Loucy (cell line): ENCODE measurements around the gene SYNE2.

Experiments
- CTCF ChIP-seq: fragments of 200-600 bp; sonication (generic); conservative IDR thresholded peaks from 2 replicates; pipeline ENCODE4 v1.5.1; 2014; ENCODE audit warnings: mild to moderate bottlenecking, antibody characterized with exemption, low read length
- EZH2phosphoT487 ChIP-seq: fragments of 200-600 bp; IDR thresholded peaks from 2 replicates; pipeline ENCODE4 v1.6.1; 2018; ENCODE audit warnings: antibody characterized with exemption, mild to moderate bottlenecking, moderate library complexity, borderline replicate concordance

GRCh38 chr14:64025479-64025878 is 172.7 kb downstream of the SYNE2 start:
- TF ChIP-seq CTCF (no peak), EZH2phosphoT487 (no peak)
